NCI-H524 treated with DMSO at 0.1 percent for 48 hours (cell line): ENCODE data around the gene OTOS.

Experiments
- DNase-seq: peaks from one replicate; lab custom pipeline; 2025; lab: John Stamatoyannopoulos, UW

OTOS gene

GRCh38 chr2:240167588-240167880 lies 27.1 kb upstream of the OTOS start:
- no peak for DNase-seq

GRCh38 chr2:240166761-240167587 lies 26.5 kb upstream of the OTOS start:
- DNase-seq: no peak

GRCh38 chr2:240166191-240166590 lies 25.7 kb upstream of the OTOS start:
- DNase-seq: no peak

- no peak for DNase-seq
These were observed 25.2 kb upstream of the OTOS start for GRCh38 chr2:240165661-240166060.

- DNase-seq: no peak
These were observed 24.6 kb upstream of the OTOS start for GRCh38 chr2:240165034-240165433.

GRCh38 chr2:240164586-240164985 lies 24.1 kb upstream of the OTOS start:
- DNase-seq: no peak

- DNase-seq: no peak
These were observed 23.6 kb upstream of the OTOS start for GRCh38 chr2:240163844-240164574.

- DNase-seq: no peak
These were observed 22.7 kb upstream of the OTOS start for GRCh38 chr2:240162939-240163714.

GRCh38 chr2:240162531-240162930 lies 22.1 kb upstream of the OTOS start:
- no peak for DNase-seq

GRCh38 chr2:240162032-240162431 lies 21.6 kb upstream of the OTOS start:
- no peak for DNase-seq

- DNase-seq: no peak
These were observed 20.8 kb upstream of the OTOS start for GRCh38 chr2:240161087-240161750.

- DNase-seq: no peak
These were observed 20.0 kb upstream of the OTOS start for GRCh38 chr2:240160291-240161086.

- no peak for DNase-seq
These were observed 18.9 kb upstream of the OTOS start for GRCh38 chr2:240159251-240159839.

GRCh38 chr2:240157147-240157470 lies 16.7 kb upstream of the OTOS start:
- no peak for DNase-seq

GRCh38 chr2:240156435-240157146 lies 16.1 kb upstream of the OTOS start:
- no peak for DNase-seq

- DNase-seq: no peak
These were observed 15.4 kb upstream of the OTOS start for GRCh38 chr2:240155745-240156390.

GRCh38 chr2:240155048-240155744 lies 14.7 kb upstream of the OTOS start:
- no peak for DNase-seq

- DNase-seq: no peak
These were observed 14.1 kb upstream of the OTOS start for GRCh38 chr2:240154606-240155005.

- DNase-seq: no peak
These were observed 13.0 kb upstream of the OTOS start for GRCh38 chr2:240153418-240153817.
